GM12873 (cell line): ENCODE data around the gene DLGAP1.

Experiments
- CTCF ChIP-seq: IDR thresholded peaks from 2 replicates; pipeline ENCODE4 v1.5.1; 2012; ENCODE audit warnings: low read depth, mild to moderate bottlenecking, moderate library complexity, low read length, control low read depth; ENCODE audit not compliant: insufficient read depth; ENCODE audit errors: missing control alignments

The DLGAP1 gene

GRCh38 chr18:3771121-3771971, 683.8 kb downstream of the DLGAP1 start:
- peak; percentile 87 for TF ChIP-seq CTCF

GRCh38 chr18:3761266-3761665, 693.8 kb downstream of the DLGAP1 start:
- TF ChIP-seq CTCF, result no peak

- no peak for TF ChIP-seq CTCF
These were observed 694.4 kb downstream of the DLGAP1 start for GRCh38 chr18:3760741-3761140.

GRCh38 chr18:3759099-3759498, 696.0 kb downstream of the DLGAP1 start:
- TF ChIP-seq CTCF, result no peak

- no peak for TF ChIP-seq CTCF
These were observed 696.6 kb downstream of the DLGAP1 start for GRCh38 chr18:3758531-3758930.

- no peak for TF ChIP-seq CTCF
These were observed 697.7 kb downstream of the DLGAP1 start for GRCh38 chr18:3757361-3757760.

- no peak for TF ChIP-seq CTCF
These were observed 702.0 kb downstream of the DLGAP1 start for GRCh38 chr18:3753106-3753505.
